Activated naive CD4-positive, alpha-beta T cell treated with anti-CD3 and anti-CD28 coated beads, Interleukin-2, amount 50 U/mL, for 72 hours (primary cell): ENCODE results near the gene SBF2. TPM values are rescaled to one million over a fixed set of nuclear protein-coding genes. Genes with fewer than 3 reads are reported as not detected.

Source experiments
- ATAC-seq, 2 donors: fragments of 150-1000 bp; cut with Tn5 transposase; 2 replicates each; pipeline ENCODE4 v1.10.0; 2021; ENCODE audit warnings: mild to moderate bottlenecking in 2 of 2, moderate library complexity in 2 of 2
- DNase-seq, 2 donors: peaks; one replicate each; pipeline ENCODE4 v3.0.0; 2021 to 2022; ENCODE audit warnings: low spot score in 2 of 2
- H3K27ac Mint-ChIP-seq, 2 donors: one replicate each; pipeline ENCODE4 v1.8.0; 2022; ENCODE audit warnings: mild to moderate bottlenecking in 2 of 2, mixed read lengths in 2 of 2
- H3K36me3 Mint-ChIP-seq, 2 donors: one replicate each; pipeline ENCODE4 v1.8.0; 2022; ENCODE audit warnings: mixed read lengths in 2 of 2
- H3K9me3 Mint-ChIP-seq, 2 donors: one replicate each; pipeline ENCODE4 v1.8.0; 2022; ENCODE audit warnings: mixed read lengths in 2 of 2
- total RNA-seq, 2 donors: library from RNA; stranded (reverse); gene quantifications; one replicate each; pipeline ENCODE4 v1.2.3, GENCODE V29; 2022

SBF2 gene
- total RNA-seq, 2 donors from 2014 or later: 17.8 to 33.2 TPM

GRCh38 chr11:9763301-9763700 is 530.7 kb downstream of the SBF2 start:
- DNase-seq: no peak
- H3K27ac Mint-ChIP-seq: no peak overlapping the region
- H3K36me3 Mint-ChIP-seq: peaks cover 8 to 21% of the 10 kb centered on the region in 2 donors
- no peaks in the 10 kb centered on the region for H3K9me3 Mint-ChIP-seq
- ATAC-seq: no peak

- peaks cover 8 to 21% of the 10 kb centered on the region in 2 donors for H3K36me3 Mint-ChIP-seq
- H3K9me3 Mint-ChIP-seq: no peaks in the 10 kb centered on the region
- no peak for DNase-seq
- no peak overlapping the region for H3K27ac Mint-ChIP-seq
- ATAC-seq: no peak
These were observed 531.5 kb downstream of the SBF2 start for GRCh38 chr11:9762531-9762930.

- H3K27ac Mint-ChIP-seq: no peak overlapping the region
- DNase-seq (no peak), ATAC-seq (no peak)
- H3K36me3 Mint-ChIP-seq: peaks cover 8 to 21% of the 10 kb centered on the region in 2 donors
- H3K9me3 Mint-ChIP-seq: no peaks in the 10 kb centered on the region
These were observed 532.5 kb downstream of the SBF2 start for GRCh38 chr11:9761441-9761945.

GRCh38 chr11:9760193-9760575 is 533.8 kb downstream of the SBF2 start:
- DNase-seq: no peak
- ATAC-seq: no peak
- H3K27ac Mint-ChIP-seq: peak overlapping the region in 1 of 2 donors; percentile 96
- peaks cover 8 to 21% of the 10 kb centered on the region in 2 donors for H3K36me3 Mint-ChIP-seq
- H3K9me3 Mint-ChIP-seq: no peaks in the 10 kb centered on the region

- Mint-ChIP-seq H3K9me3 (no peaks in the 10 kb centered on the region), H3K36me3 (peaks cover 8 to 19% of the 10 kb centered on the region in 2 donors), H3K27ac (peak overlapping the region; percentile 96)
- ATAC-seq (peak; percentile 90 to 91), DNase-seq (peak; percentile 87 to 96)
These were observed 534.4 kb downstream of the SBF2 start for GRCh38 chr11:9759519-9760192.

GRCh38 chr11:9758637-9759518 is 535.1 kb downstream of the SBF2 start:
- ATAC-seq (peak; percentile 26 to 36), DNase-seq (peak; percentile 64 to 84)
- no peaks in the 10 kb centered on the region for H3K9me3 Mint-ChIP-seq
- peaks cover 8 to 15% of the 10 kb centered on the region in 2 donors for H3K36me3 Mint-ChIP-seq
- H3K27ac Mint-ChIP-seq: peak overlapping the region; percentile 96

GRCh38 chr11:9757809-9758636 is 536.0 kb downstream of the SBF2 start:
- H3K9me3 Mint-ChIP-seq: no peaks in the 10 kb centered on the region

GRCh38 chr11:9756878-9757277 is 537.1 kb downstream of the SBF2 start:
- H3K36me3 Mint-ChIP-seq: peaks cover 8 to 15% of the 10 kb centered on the region in 2 donors
- no peak for DNase-seq
- no peaks in the 10 kb centered on the region for H3K9me3 Mint-ChIP-seq
- no peak for ATAC-seq
- H3K27ac Mint-ChIP-seq: no peak overlapping the region

More at GRCh38 chr11:9757809-9758636, 536.0 kb downstream of the SBF2 start:
- DNase-seq (peak; percentile 91 to 93), ATAC-seq (peak; percentile 51 to 63)
- peaks cover 8 to 15% of the 10 kb centered on the region in 2 donors for H3K36me3 Mint-ChIP-seq
- peak overlapping the region; percentile 81 to 96 for H3K27ac Mint-ChIP-seq

GRCh38 chr11:9756461-9756860 is 537.6 kb downstream of the SBF2 start:
- Mint-ChIP-seq H3K36me3 (peaks cover 8 to 15% of the 10 kb centered on the region in 2 donors), H3K9me3 (no peaks in the 10 kb centered on the region), H3K27ac (no peak overlapping the region)

GRCh38 chr11:9755561-9756185 is 538.3 kb downstream of the SBF2 start:
- DNase-seq: no peak
- Mint-ChIP-seq H3K9me3 (no peaks in the 10 kb centered on the region), H3K27ac (no peak overlapping the region), H3K36me3 (peaks cover 8 to 15% of the 10 kb centered on the region in 2 donors)
- ATAC-seq: no peak

More at GRCh38 chr11:9756461-9756860, 537.6 kb downstream of the SBF2 start:
- ATAC-seq: no peak
- no peak for DNase-seq

GRCh38 chr11:9754010-9754471 is 540.0 kb downstream of the SBF2 start:
- ATAC-seq: no peak
- peak overlapping the region in 1 of 2 donors; percentile 19 for H3K27ac Mint-ChIP-seq
- peaks cover 0 to 4% of the 10 kb centered on the region in 2 donors for H3K36me3 Mint-ChIP-seq
- H3K9me3 Mint-ChIP-seq: no peaks in the 10 kb centered on the region
- no peak for DNase-seq

GRCh38 chr11:9753021-9753420 is 541.0 kb downstream of the SBF2 start:
- Mint-ChIP-seq H3K27ac (peak overlapping the region; percentile 31 to 86), H3K36me3 (no peaks in the 10 kb centered on the region), H3K9me3 (no peaks in the 10 kb centered on the region)
- ATAC-seq (no peak), DNase-seq (no peak)

- ATAC-seq: peak in 1 of 2 donors; percentile 21
- Mint-ChIP-seq H3K27ac (no peak overlapping the region), H3K9me3 (no peaks in the 10 kb centered on the region), H3K36me3 (no peaks in the 10 kb centered on the region)
- DNase-seq: no peak
These were observed 541.9 kb downstream of the SBF2 start for GRCh38 chr11:9752091-9752490.

GRCh38 chr11:9750551-9750950 is 543.5 kb downstream of the SBF2 start:
- H3K36me3 Mint-ChIP-seq: no peaks in the 10 kb centered on the region
- H3K9me3 Mint-ChIP-seq: no peaks in the 10 kb centered on the region
- H3K27ac Mint-ChIP-seq: no peak overlapping the region
- ATAC-seq (no peak), DNase-seq (no peak)

GRCh38 chr11:9748361-9748970 is 545.6 kb downstream of the SBF2 start:
- Mint-ChIP-seq H3K27ac (no peak overlapping the region), H3K36me3 (no peaks in the 10 kb centered on the region), H3K9me3 (no peaks in the 10 kb centered on the region)
- peak; percentile 59 to 67 for DNase-seq
- ATAC-seq: peak; percentile 95 to 96
